PC-9 (cell line): ENCODE measurements around the gene PLCB3. TPM values are rescaled to one million over a fixed set of nuclear protein-coding genes. Genes with fewer than 3 reads are reported as not detected.

Experiments
- BruUV-seq: library from RNA; stranded (reverse); fragments of 400-500 nt; replicated peaks from 2 replicates; lab custom pipeline; 2021; lab: Mats Ljungman, UMichigan
- CTCF ChIA-PET: fragments of 300-600 bp; sonication (Branson Sonifier 250); formaldehyde crosslinking; loops from one replicate; lab custom pipeline; 2022; ENCODE audit warnings: antibody characterized with exemption; lab: Charles Lee
- POLR2A ChIA-PET: fragments of 300-600 bp; sonication (Branson Sonifier 250); formaldehyde crosslinking; loops from one replicate; lab custom pipeline; 2022; ENCODE audit warnings: antibody characterized with exemption; ENCODE audit not compliant: unreplicated experiment; lab: Charles Lee
- DNase-seq, 2 experiments: peaks; one replicate each; pipeline versions ENCODE4 v3.0.0 to v3.0.0-alpha.2; 2015 to 2022; ENCODE audit warnings: mixed read lengths in 1 of 2
- H2AFZ ChIP-seq: fragments of 200-600 bp; sonication (generic); 2 replicates; pipeline ENCODE4 v1.8.1; 2017; ENCODE audit warnings: antibody characterized with exemption
- H3F3A ChIP-seq: fragments of 200-600 bp; sonication (generic); 2 replicates; pipeline ENCODE4 v1.8.1; 2017; ENCODE audit warnings: antibody characterized with exemption, mild to moderate bottlenecking, low read depth; ENCODE audit not compliant: insufficient read depth
- H3K27ac ChIP-seq: fragments of 200-600 bp; sonication (generic); 2 replicates; pipeline ENCODE4 v1.6.1; 2016; ENCODE audit warnings: mixed run types
- H3K27me3 ChIP-seq: fragments of 200-600 bp; sonication (generic); 2 replicates; pipeline ENCODE4 v1.6.1; 2016; ENCODE audit warnings: low read depth, mixed run types; ENCODE audit not compliant: insufficient read depth
- H3K36me3 ChIP-seq: fragments of 200-600 bp; sonication (generic); 2 replicates; pipeline ENCODE4 v1.6.1; 2016; ENCODE audit warnings: low read depth, mixed run types
- H3K4me1 ChIP-seq: fragments of 200-600 bp; sonication (generic); replicated peaks from 2 replicates; pipeline ENCODE4 v1.6.1; 2016; ENCODE audit warnings: mixed run types; ENCODE audit not compliant: insufficient read depth
- H3K4me2 ChIP-seq: fragments of 200-600 bp; sonication (generic); 2 replicates; pipeline ENCODE4 v1.6.1; 2017; ENCODE audit warnings: mixed run types
- H3K4me3 ChIP-seq: fragments of 200-600 bp; sonication (generic); 2 replicates; pipeline ENCODE4 v1.6.1; 2016; ENCODE audit warnings: mixed run types
- H3K79me2 ChIP-seq: fragments of 200-600 bp; sonication (generic); 2 replicates; pipeline ENCODE4 v1.6.1; 2017; ENCODE audit warnings: low read depth, mixed run types
- H3K9me2 ChIP-seq: fragments of 200-600 bp; sonication (generic); 2 replicates; pipeline ENCODE4 v1.8.1; 2017; ENCODE audit warnings: mild to moderate bottlenecking; ENCODE audit not compliant: insufficient read depth
- H3K9me3 ChIP-seq: fragments of 200-600 bp; sonication (generic); 2 replicates; pipeline ENCODE4 v1.8.1; 2016; ENCODE audit warnings: low read depth; ENCODE audit not compliant: insufficient read depth
- H4K20me1 ChIP-seq: fragments of 200-600 bp; sonication (generic); 2 replicates; pipeline ENCODE4 v1.8.1; 2017; ENCODE audit not compliant: insufficient read depth
- CTCF ChIP-seq: fragments of 200-600 bp; sonication (generic); conservative IDR thresholded peaks from 2 replicates; pipeline ENCODE4 v1.6.1; 2017; ENCODE audit warnings: mixed run types, antibody characterized with exemption, mild to moderate bottlenecking, moderate library complexity
- EZH2 ChIP-seq: fragments of 200-600 bp; sonication (generic); IDR thresholded peaks from 2 replicates; pipeline ENCODE4 v1.8.0; 2017; ENCODE audit warnings: antibody characterized with exemption, low read depth
- intact Hi-C: fragments of 100-400 bp; cut with micrococcal nuclease; formaldehyde crosslinking; loops from one replicate; pipeline ENCODE4 v1.10.0; 2022; ENCODE audit not compliant: unreplicated experiment
- total RNA-seq: library from RNA; stranded (reverse); gene quantifications from 2 replicates; pipeline ENCODE4 v1.2.3, GENCODE V29; 2021

The PLCB3 gene
- total RNA-seq, 1 experiment from 2014 or later: 79.6 TPM

GRCh38 chr11:64268893-64269539, 17.7 kb downstream of the PLCB3 start:
- DNase-seq: peak; percentile 67 to 78
- H3K9me2 ChIP-seq: no peaks in the 10 kb centered on the region
- peak overlapping the region; percentile 89 for H3K27ac ChIP-seq
- H3F3A ChIP-seq: peaks cover 49% of the 10 kb centered on the region
- peaks cover 25% of the 10 kb centered on the region for H3K4me1 ChIP-seq
- intact Hi-C loops: no loop called here
- no peaks in the 10 kb centered on the region for H3K9me3 ChIP-seq
- peak overlapping the region; percentile 78 for H2AFZ ChIP-seq
- peak overlapping the region; percentile 91 for H3K4me2 ChIP-seq
- no peaks in the 10 kb centered on the region for H4K20me1 ChIP-seq
- no TSS peak for BruUV-seq
- ChIA-PET CTCF (interaction anchor here (0.5 to 1.3 kb wide), 4 partner anchors 17 to 1064 kb away, joined by 3 to 6 read pairs (median 4); partner anchors contain the start of gene PRDX5), POLR2A (interaction anchor here (0.5 to 0.6 kb wide), 3 partner anchors 17 to 55 kb away, joined by 3 to 13 read pairs (median 4); partner anchors contain the start of gene FKBP2)
- no peaks in the 10 kb centered on the region for H3K36me3 ChIP-seq
- H3K27me3 ChIP-seq: no peaks in the 10 kb centered on the region
- H3K79me2 ChIP-seq: peaks cover 22% of the 10 kb centered on the region
- no peak for TF ChIP-seq EZH2
- TF ChIP-seq CTCF: no peak
- peak overlapping the region; percentile 63 for H3K4me3 ChIP-seq

GRCh38 chr11:64269540-64270220, 18.4 kb downstream of the PLCB3 start:
- Histone ChIP-seq H4K20me1 (no peaks in the 10 kb centered on the region), H3K36me3 (no peaks in the 10 kb centered on the region), H3K79me2 (peaks cover 25% of the 10 kb centered on the region), H3K4me2 (peak overlapping the region; percentile 91), H3F3A (peaks cover 54% of the 10 kb centered on the region), H3K4me1 (peaks cover 25% of the 10 kb centered on the region), H3K27ac (peak overlapping the region; percentile 89), H3K27me3 (no peaks in the 10 kb centered on the region), H2AFZ (peak overlapping the region; percentile 78), H3K4me3 (peak overlapping the region; percentile 63), H3K9me3 (no peaks in the 10 kb centered on the region), H3K9me2 (no peaks in the 10 kb centered on the region)
- ChIA-PET POLR2A (interaction anchor here (0.5 to 0.7 kb wide), 6 partner anchors 18 to 1542 kb away, joined by 3 to 13 read pairs (median 4); partner anchors contain the start of genes FKBP2, HNRNPUL2 and TRMT112), CTCF (interaction anchor here (0.5 to 1.0 kb wide), 5 partner anchors 18 to 1063 kb away, joined by 3 to 6 read pairs (median 5); partner anchors contain the start of gene PRDX5)
- intact Hi-C loops: loop anchor here (1.0 kb wide), 5 partner anchors 16 to 65 kb away; partner anchors contain the start of genes ESRRA, FKBP2 and GPR137
- BruUV-seq: TSS peak; percentile 59
- DNase-seq: peak; percentile 99
- peak; percentile 35; the same call in 1 of the 2 replicates for TF ChIP-seq CTCF
- TF ChIP-seq EZH2: no peak

GRCh38 chr11:64275031-64275800, 23.9 kb downstream of the PLCB3 start:
- intact Hi-C loops: no loop called here
- TF ChIP-seq EZH2: no peak
- TF ChIP-seq CTCF: no peak
- peaks cover 25% of the 10 kb centered on the region for H3K79me2 ChIP-seq
- H3K27ac ChIP-seq: no peak overlapping the region
- no peaks in the 10 kb centered on the region for H3K9me3 ChIP-seq
- no peak overlapping the region for H3K4me2 ChIP-seq
- no peak overlapping the region for H2AFZ ChIP-seq
- ChIA-PET POLR2A (interaction anchor here (0.7 kb wide), 1 partner anchor 662 kb away, joined by 18 read pairs; no protein-coding TSS in a partner anchor), CTCF (interaction anchor here (1.0 to 1.1 kb wide), 2 partner anchors 29 to 57 kb away, joined by 3 to 5 read pairs; no protein-coding TSS in a partner anchor)
- peak in 1 of 2 experiments; percentile 18 for DNase-seq
- no peaks in the 10 kb centered on the region for H3K36me3 ChIP-seq
- H3K27me3 ChIP-seq: no peaks in the 10 kb centered on the region
- H3K4me1 ChIP-seq: peaks cover 29% of the 10 kb centered on the region
- peaks cover 53% of the 10 kb centered on the region for H3F3A ChIP-seq
- no TSS peak for BruUV-seq
- no peaks in the 10 kb centered on the region for H3K9me2 ChIP-seq
- no peaks in the 10 kb centered on the region for H4K20me1 ChIP-seq
- H3K4me3 ChIP-seq: no peak overlapping the region
